ENCODE measurements around the gene KCNH4. TPM values are rescaled to one million over a fixed set of nuclear protein-coding genes. Genes with fewer than 3 reads are reported as not detected.

The KCNH4 gene
- total and polyA plus RNA-seq, 7 donors, result 0.01 to 0.17 (median 0.08) TPM; not detected in 2

DNA sequence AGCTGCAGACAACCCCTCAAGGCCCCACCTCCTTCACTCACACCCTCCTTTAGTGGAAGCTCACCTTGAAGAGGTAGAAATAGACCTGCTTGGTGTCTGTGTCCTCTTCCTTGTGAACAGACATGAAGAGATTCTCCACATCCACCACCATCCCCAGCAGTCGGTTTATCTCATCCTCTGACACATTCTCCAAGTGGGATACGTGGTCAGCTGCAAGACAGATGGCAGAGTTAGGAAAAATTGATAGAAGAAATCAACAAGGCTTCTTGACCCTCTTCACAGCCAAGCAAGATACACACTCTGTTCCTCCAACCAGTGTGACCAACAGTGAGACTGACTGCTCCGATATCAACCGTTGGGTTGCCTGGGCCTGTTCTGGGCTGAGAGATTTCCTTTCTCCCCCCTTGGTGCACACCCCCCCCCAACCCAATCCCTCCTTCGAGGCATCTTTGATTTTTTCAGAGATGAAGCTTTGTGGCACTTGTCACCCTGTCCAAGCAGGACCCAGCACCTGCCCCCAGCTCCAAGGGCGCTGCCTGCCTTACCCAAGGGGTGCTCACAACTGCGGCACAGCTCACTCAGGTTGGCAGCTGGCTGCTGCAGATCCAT, 60.7 kb downstream of the KCNH4 start:
- Histone ChIP-seq H3K27me3 (ENCODE audit: insufficient read depth in 3 of 3, low read length in 2 of 3) (no peaks in the 10 kb centered on the region), H3K4me3 (peak overlapping the region; percentile 82), H3K36me3 (ENCODE audit: insufficient read depth in 1 of 2, low read depth in 1 of 2) (peaks cover 0 to 45% of the 10 kb centered on the region in 2 donors), H3K9me3 (no peaks in the 10 kb centered on the region), H3K27ac (peak overlapping the region; percentile 79), H3K4me1 (peaks cover 22% of the 10 kb centered on the region)
- TF ChIP-seq, protein P1, sequence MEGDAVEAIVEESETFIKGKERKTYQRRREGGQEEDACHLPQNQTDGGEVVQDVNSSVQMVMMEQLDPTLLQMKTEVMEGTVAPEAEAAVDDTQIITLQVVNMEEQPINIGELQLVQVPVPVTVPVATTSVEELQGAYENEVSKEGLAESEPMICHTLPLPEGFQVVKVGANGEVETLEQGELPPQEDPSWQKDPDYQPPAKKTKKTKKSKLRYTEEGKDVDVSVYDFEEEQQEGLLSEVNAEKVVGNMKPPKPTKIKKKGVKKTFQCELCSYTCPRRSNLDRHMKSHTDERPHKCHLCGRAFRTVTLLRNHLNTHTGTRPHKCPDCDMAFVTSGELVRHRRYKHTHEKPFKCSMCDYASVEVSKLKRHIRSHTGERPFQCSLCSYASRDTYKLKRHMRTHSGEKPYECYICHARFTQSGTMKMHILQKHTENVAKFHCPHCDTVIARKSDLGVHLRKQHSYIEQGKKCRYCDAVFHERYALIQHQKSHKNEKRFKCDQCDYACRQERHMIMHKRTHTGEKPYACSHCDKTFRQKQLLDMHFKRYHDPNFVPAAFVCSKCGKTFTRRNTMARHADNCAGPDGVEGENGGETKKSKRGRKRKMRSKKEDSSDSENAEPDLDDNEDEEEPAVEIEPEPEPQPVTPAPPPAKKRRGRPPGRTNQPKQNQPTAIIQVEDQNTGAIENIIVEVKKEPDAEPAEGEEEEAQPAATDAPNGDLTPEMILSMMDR (IDR thresholded peaks at IDR 0.05), result no peak
- DNase-seq (no peak), ATAC-seq (peak in 1 of 4 donors; percentile 0)
- intact Hi-C loops (cut with DNase I), result no loop called here
- WGBS, 3 donors, result 31 to 51% (median 43%) methylated on average over 7 of the region's 7 CpGs

DNA sequence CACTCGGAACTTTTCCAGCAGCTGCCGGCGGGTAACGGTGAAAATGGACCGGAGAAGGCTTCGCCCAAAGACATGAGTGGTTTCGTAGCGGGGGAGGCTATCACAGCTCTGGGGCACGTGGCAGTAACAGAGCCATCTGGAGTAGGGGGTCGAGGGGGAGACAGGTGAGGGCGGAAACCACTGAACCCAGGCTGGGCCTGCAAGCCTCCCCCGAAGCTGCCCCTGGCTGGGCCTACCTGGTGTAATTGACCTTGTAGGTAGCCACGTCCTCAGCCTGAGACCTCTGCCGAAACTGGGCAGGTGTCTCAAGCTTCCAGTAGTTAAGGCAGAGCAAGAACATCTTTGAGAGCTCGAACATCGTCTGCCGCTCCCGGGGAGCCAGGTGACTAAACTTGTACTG, 61.6 kb downstream of the KCNH4 start:
- H3K4me3 ChIP-seq, result no peak overlapping the region
- peaks cover 22% of the 10 kb centered on the region for H3K4me1 ChIP-seq
- WGBS, 3 donors, result 90 to 94% (median 90%) methylated on average over 18 of the region's 18 CpGs
- ATAC-seq (no peak), DNase-seq (no peak)
- no peak overlapping the region for H3K27ac ChIP-seq
- H3K27me3 ChIP-seq (ENCODE audit: insufficient read depth in 3 of 3, low read length in 2 of 3), result no peaks in the 10 kb centered on the region
- intact Hi-C loops (cut with DNase I), result loop anchor here (5.0 to 10.0 kb wide), 3 partner anchors 52 to 286 kb away; no protein-coding TSS in a partner anchor
- no peaks in the 10 kb centered on the region for H3K9me3 ChIP-seq
- H3K36me3 ChIP-seq (ENCODE audit: insufficient read depth in 1 of 2, low read depth in 1 of 2), result peaks cover 0 to 50% of the 10 kb centered on the region in 2 donors
- TF ChIP-seq, protein P1 (IDR thresholded peaks at IDR 0.05), result no peak

DNA sequence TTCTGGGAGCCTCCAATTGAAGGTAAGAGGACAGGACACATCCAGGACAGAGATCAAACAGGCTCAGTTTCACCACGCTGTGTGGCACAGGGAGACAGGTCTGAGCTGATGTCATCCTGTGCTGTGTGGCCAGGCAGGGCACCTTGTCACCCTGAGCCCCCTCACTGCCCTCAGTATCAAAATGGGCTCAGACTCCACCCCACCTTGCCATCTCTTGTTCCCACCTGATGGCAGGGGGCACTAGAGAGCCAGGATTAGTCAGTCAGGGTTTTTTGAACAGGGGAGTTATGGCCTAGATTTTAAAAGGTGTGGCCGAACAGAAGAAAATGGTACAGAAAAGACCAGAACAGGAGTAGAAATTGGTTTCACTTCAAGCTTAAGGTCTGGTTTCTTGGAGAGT, 62.4 kb downstream of the KCNH4 start:
- ATAC-seq (no peak), DNase-seq (no peak)
- Histone ChIP-seq H3K27me3 (ENCODE audit: insufficient read depth in 3 of 3, low read length in 2 of 3) (no peaks in the 10 kb centered on the region), H3K4me3 (no peak overlapping the region), H3K36me3 (ENCODE audit: insufficient read depth in 1 of 2, low read depth in 1 of 2) (peaks cover 0 to 57% of the 10 kb centered on the region in 2 donors), H3K4me1 (peaks cover 22% of the 10 kb centered on the region), H3K9me3 (no peaks in the 10 kb centered on the region), H3K27ac (no peak overlapping the region)
- intact Hi-C loops (cut with DNase I), result loop anchor here (5.0 to 10.0 kb wide), 3 partner anchors 51 to 286 kb away; no protein-coding TSS in a partner anchor
- TF ChIP-seq, protein P1 (IDR thresholded peaks at IDR 0.05), result peak; percentile 27
- 59 to 77% (median 72%) methylated on average over 2 of the region's 2 CpGs for WGBS, 3 donors

DNA sequence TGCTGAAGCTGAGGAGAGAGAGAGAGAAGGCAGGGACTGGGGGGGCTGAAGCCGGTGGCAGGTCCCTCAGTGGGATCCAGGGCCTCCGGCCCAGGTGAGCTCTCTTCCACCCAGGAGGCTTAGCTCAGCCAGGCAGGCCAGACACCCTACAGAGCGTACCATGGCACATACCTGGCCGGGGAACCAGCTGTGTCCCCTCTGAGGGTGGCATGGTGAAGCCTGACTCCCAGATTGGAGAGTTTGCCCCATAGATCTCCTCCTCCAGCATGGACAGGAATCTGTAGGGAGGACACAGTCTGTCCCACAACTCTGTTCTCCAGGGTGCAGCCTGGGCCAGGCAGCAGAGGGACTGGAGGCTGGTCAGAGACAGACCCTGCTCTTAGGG, 62.8 kb downstream of the KCNH4 start:
- 91 to 96% (median 93%) methylated on average over 4 of the region's 4 CpGs for WGBS, 3 donors
- TF ChIP-seq, protein P1 (IDR thresholded peaks at IDR 0.05), result no peak
- intact Hi-C loops (cut with DNase I), result loop anchor here (5.0 to 10.0 kb wide), 3 partner anchors 51 to 287 kb away; no protein-coding TSS in a partner anchor
- no peak overlapping the region for H3K4me3 ChIP-seq
- H3K9me3 ChIP-seq, result no peaks in the 10 kb centered on the region
- no peaks in the 10 kb centered on the region for H3K27me3 ChIP-seq (ENCODE audit: insufficient read depth in 3 of 3, low read length in 2 of 3)
- no peak for DNase-seq
- ATAC-seq, result no peak
- H3K27ac ChIP-seq, result no peak overlapping the region
- peaks cover 0 to 62% of the 10 kb centered on the region in 2 donors for H3K36me3 ChIP-seq (ENCODE audit: insufficient read depth in 1 of 2, low read depth in 1 of 2)
- peaks cover 24% of the 10 kb centered on the region for H3K4me1 ChIP-seq
